ENCODE results near the gene PDE7B. TPM values are rescaled to one million over a fixed set of nuclear protein-coding genes. Genes with fewer than 3 reads are reported as not detected.

Gene PDE7B
- total RNA-seq, 1 experiment from 2014 or later, result not detected

- no peak for DNase-seq
- H3K27ac ChIP-seq (ENCODE audit: low read length), result no peak overlapping the region
- no peak overlapping the region for H3K4me2 ChIP-seq (ENCODE audit: low read length)
- no peaks in the 10 kb centered on the region for H3K4me1 ChIP-seq (ENCODE audit: insufficient read depth, low read length)
- no peaks in the 10 kb centered on the region for H3K9me2 ChIP-seq (replicated peaks; ENCODE audit: low read length)
- intact Hi-C loops (cut with micrococcal nuclease), result no loop called here
- no peaks in the 10 kb centered on the region for H3F3A ChIP-seq (ENCODE audit: low read length, unreplicated experiment)
- no TSS peak for BruUV-seq (replicated peaks)
- H3K9me3 ChIP-seq (ENCODE audit: low read length), result no peaks in the 10 kb centered on the region
- no peak overlapping the region for H3K4me3 ChIP-seq (ENCODE audit: low read length)
- CTCF ChIA-PET, result no interaction called here
- H2AFZ ChIP-seq (ENCODE audit: low read length), result no peak overlapping the region
- no peak for ATAC-seq
- no peak overlapping the region for H3K9ac ChIP-seq (ENCODE audit: low read length)
- H3K27me3 ChIP-seq (ENCODE audit: low read length), result no peaks in the 10 kb centered on the region
- POLR2A ChIA-PET (ENCODE audit: unreplicated experiment), result no interaction called here
- H3K79me2 ChIP-seq (ENCODE audit: low read length), result no peaks in the 10 kb centered on the region
- TF ChIP-seq EZH2phosphoT487 (IDR thresholded peaks at IDR 0.05; ENCODE audit: borderline replicate concordance, low read length) (no peak), CTCF (conservative IDR thresholded peaks at IDR 0.05; ENCODE audit: low read depth, low read length) (no peak), EZH2 (IDR thresholded peaks at IDR 0.05; ENCODE audit: low read length, unreplicated experiment) (no peak)
- H4K20me1 ChIP-seq (ENCODE audit: low read length), result no peaks in the 10 kb centered on the region
- H3K36me3 ChIP-seq (ENCODE audit: low read depth, low read length), result no peaks in the 10 kb centered on the region
Observed at GRCh38 chr6:135962731-135963130, 111.2 kb downstream of the PDE7B start.

- no peak for TF ChIP-seq EZH2phosphoT487 (IDR thresholded peaks at IDR 0.05; ENCODE audit: borderline replicate concordance, low read length)
- TF ChIP-seq CTCF (conservative IDR thresholded peaks at IDR 0.05; ENCODE audit: low read depth, low read length), result no peak
- TF ChIP-seq EZH2 (IDR thresholded peaks at IDR 0.05; ENCODE audit: low read length, unreplicated experiment), result no peak
Observed at GRCh38 chr6:135970750-135971149, 119.2 kb downstream of the PDE7B start.

DNA sequence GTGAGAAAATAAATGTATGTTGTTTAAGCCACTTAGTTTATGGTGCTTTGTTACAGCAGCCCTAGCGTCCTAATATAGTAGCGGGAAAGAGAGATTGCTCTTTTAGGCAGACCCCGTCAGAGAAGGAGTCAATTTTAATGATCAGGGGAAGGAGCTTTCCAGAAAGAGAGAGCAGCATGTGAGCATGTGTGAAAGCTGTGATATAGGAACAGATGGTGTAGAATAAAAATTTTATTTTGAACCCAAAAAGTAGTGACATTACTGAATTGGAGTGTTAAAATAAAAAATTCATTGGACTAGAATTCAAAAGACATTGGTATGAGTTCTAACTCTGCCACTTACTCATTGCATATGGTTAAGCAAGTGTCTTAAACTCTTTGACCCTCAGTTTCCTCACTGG is 119.8 kb downstream of the PDE7B start:
- Histone ChIP-seq H3K27me3 (ENCODE audit: low read length) (no peaks in the 10 kb centered on the region), H3K27ac (ENCODE audit: low read length) (no peak overlapping the region), H3K36me3 (ENCODE audit: low read depth, low read length) (no peaks in the 10 kb centered on the region), H3K9me3 (ENCODE audit: low read length) (no peaks in the 10 kb centered on the region), H3K9me2 (replicated peaks; ENCODE audit: low read length) (no peaks in the 10 kb centered on the region), H3F3A (ENCODE audit: low read length, unreplicated experiment) (no peaks in the 10 kb centered on the region), H3K79me2 (ENCODE audit: low read length) (no peaks in the 10 kb centered on the region), H3K9ac (ENCODE audit: low read length) (no peak overlapping the region), H3K4me1 (ENCODE audit: insufficient read depth, low read length) (no peaks in the 10 kb centered on the region), H3K4me2 (ENCODE audit: low read length) (no peak overlapping the region), H2AFZ (ENCODE audit: low read length) (no peak overlapping the region), H4K20me1 (ENCODE audit: low read length) (no peaks in the 10 kb centered on the region), H3K4me3 (ENCODE audit: low read length) (no peak overlapping the region)
- no TSS peak for BruUV-seq (replicated peaks)
- CTCF ChIA-PET, result interaction anchor here (0.6 kb wide), 1 partner anchor 16 kb away, joined by 9 read pairs; no protein-coding TSS in a partner anchor
- DNase-seq (no peak), ATAC-seq (no peak)
- no peak for TF ChIP-seq EZH2 (IDR thresholded peaks at IDR 0.05; ENCODE audit: low read length, unreplicated experiment)
- no peak for TF ChIP-seq CTCF (conservative IDR thresholded peaks at IDR 0.05; ENCODE audit: low read depth, low read length)
- no peak for TF ChIP-seq EZH2phosphoT487 (IDR thresholded peaks at IDR 0.05; ENCODE audit: borderline replicate concordance, low read length)
- intact Hi-C loops (cut with micrococcal nuclease), result no loop called here
- POLR2A ChIA-PET (ENCODE audit: unreplicated experiment), result no interaction called here

More at GRCh38 chr6:135970750-135971149, 119.2 kb downstream of the PDE7B start:
- no TSS peak for BruUV-seq (replicated peaks)
- ChIA-PET POLR2A (ENCODE audit: unreplicated experiment) (no interaction called here), CTCF (no interaction called here)
- H3K9me2 ChIP-seq (replicated peaks; ENCODE audit: low read length), result no peaks in the 10 kb centered on the region
- no peak overlapping the region for H3K4me3 ChIP-seq (ENCODE audit: low read length)
- no peaks in the 10 kb centered on the region for H3K36me3 ChIP-seq (ENCODE audit: low read depth, low read length)
- no peak overlapping the region for H2AFZ ChIP-seq (ENCODE audit: low read length)
- no peak overlapping the region for H3K27ac ChIP-seq (ENCODE audit: low read length)
- no peaks in the 10 kb centered on the region for H4K20me1 ChIP-seq (ENCODE audit: low read length)
- DNase-seq, result no peak
- no peaks in the 10 kb centered on the region for H3F3A ChIP-seq (ENCODE audit: low read length, unreplicated experiment)
- H3K27me3 ChIP-seq (ENCODE audit: low read length), result no peaks in the 10 kb centered on the region
- intact Hi-C loops (cut with micrococcal nuclease), result no loop called here
- H3K4me1 ChIP-seq (ENCODE audit: insufficient read depth, low read length), result no peaks in the 10 kb centered on the region
- ATAC-seq, result no peak
- no peaks in the 10 kb centered on the region for H3K9me3 ChIP-seq (ENCODE audit: low read length)
- H3K9ac ChIP-seq (ENCODE audit: low read length), result no peak overlapping the region
- H3K4me2 ChIP-seq (ENCODE audit: low read length), result no peak overlapping the region
- H3K79me2 ChIP-seq (ENCODE audit: low read length), result no peaks in the 10 kb centered on the region
